Neural progenitor cell (in vitro differentiated cells): ENCODE results near the gene CAMK2D.

ENCODE experiments used
- CTCF ChIP-seq: fragments of 200-600 bp; sonication (generic); IDR thresholded peaks from 2 replicates; pipeline ENCODE4 v1.5.1; 2017; ENCODE audit warnings: antibody characterized with exemption, mild to moderate bottlenecking
- EZH2phosphoT487 ChIP-seq: fragments of 200-600 bp; sonication (generic); IDR thresholded peaks from 2 replicates; pipeline ENCODE4 v1.6.1; 2017; ENCODE audit warnings: antibody characterized with exemption

- TF ChIP-seq CTCF: no peak
- TF ChIP-seq EZH2phosphoT487: no peak
Measured at GRCh38 chr4:113607998-113608397, 153.5 kb downstream of the CAMK2D start.
